Lung (tissue), 12 donors: Measurements from ENCODE around the gene TAS2R30. TPM values are rescaled to one million over a fixed set of nuclear protein-coding genes. Genes with fewer than 3 reads are reported as not detected.
"Not testable (repeated sequence)": the region's sequence is repeated elsewhere in the genome, so short reads cannot be mapped to it uniquely, and the experiment has no call there.

Experiments used
- ATAC-seq: fragments of 200-7000 bp; cut with Tn5 transposase; one replicate; pipeline ENCODE4 v1.9.1; 2020; ENCODE audit warnings: moderate number of reproducible peaks; ENCODE audit not compliant: insufficient read depth, low FRiP score
- DNase-seq, 3 donors: peaks; one replicate each; pipeline ENCODE4 v3.0.0-alpha.2; 2013 to 2017
- H3K27ac ChIP-seq, 2 donors: one replicate each; pipeline ENCODE4 v1.5.1; 2013; ENCODE audit warnings: mild to moderate bottlenecking in 2 of 2, moderate library complexity in 2 of 2, control low read depth in 1 of 2, inconsistent platforms in 1 of 2, low read depth in 1 of 2, low read length in 1 of 2
- H3K27me3 ChIP-seq, 3 donors: one replicate each; pipeline ENCODE4 v1.5.1; 2013; ENCODE audit warnings: low read length in 2 of 3; ENCODE audit not compliant: control insufficient read depth in 3 of 3, insufficient read depth in 3 of 3
- H3K36me3 ChIP-seq, 4 donors: one replicate each; pipeline ENCODE4 v1.5.1; 2013; ENCODE audit warnings: low read length in 4 of 4, mild to moderate bottlenecking in 1 of 4, moderate library complexity in 1 of 4; ENCODE audit not compliant: control insufficient read depth in 4 of 4, insufficient read depth in 4 of 4
- H3K4me1 ChIP-seq, 5 donors: one replicate each; pipeline ENCODE4 v1.5.1; 2013; ENCODE audit warnings: low read length in 5 of 5, mild to moderate bottlenecking in 2 of 5, moderate library complexity in 1 of 5; ENCODE audit not compliant: control insufficient read depth in 5 of 5, insufficient read depth in 5 of 5
- H3K4me3 ChIP-seq: one replicate; pipeline ENCODE4 v1.5.1; 2013; ENCODE audit warnings: mild to moderate bottlenecking, control low read depth, moderate library complexity
- H3K9ac ChIP-seq, 2 donors: one replicate each; pipeline ENCODE4 v1.5.1; 2013; ENCODE audit warnings: low read length in 2 of 2, control low read depth in 1 of 2; ENCODE audit not compliant: insufficient read depth in 1 of 2
- H3K9me3 ChIP-seq, 4 donors: one replicate each; pipeline ENCODE4 v1.5.1; 2013; ENCODE audit warnings: low read length in 3 of 4, mild to moderate bottlenecking in 1 of 4, moderate library complexity in 1 of 4; ENCODE audit not compliant: control insufficient read depth in 4 of 4, insufficient read depth in 3 of 4
- CTCF ChIP-seq: IDR thresholded peaks from 2 replicates; pipeline ENCODE4 v1.5.1; 2012; ENCODE audit warnings: mild to moderate bottlenecking; ENCODE audit errors: control extremely low read depth, extremely low read depth
- WGBS, 2 donors: extraction: QIAGEN DNeasy Blood & Tissue Kit; methylation state at CpG; one replicate each; pipeline ENCODE4 v1.1.7; 2013; 5-methylcytosine and 5-hydroxymethylcytosine counted together
- polyA plus RNA-seq, 2 donors: library from polyadenylated mRNA; stranded (reverse); fragments of 200-250 nt; gene quantifications; one replicate each; pipeline ENCODE4 v1.2.1, GENCODE V29; 2013
- total RNA-seq, 2 donors: library from RNA; depleted of rRNA in 1 of 2; stranded (reverse); fragments of >200 nt in 1 of 2; gene quantifications; one replicate each; pipeline ENCODE4 v1.2.1, GENCODE V29; 2014 to 2021
- donor health status: control.
- donor health status: control.
- donor health status: Bipolar disorder and iron deficiency.
- donor health status: healthy.
- donor health status: DM: yes; HTN: yes; CAD: no.

The TAS2R30 gene
- total and polyA plus RNA-seq, 4 donors, result 0.12 to 40.4 (median 3.5) TPM; not detected in 1

- DNase-seq (no peak), ATAC-seq (no peak)
- Histone ChIP-seq H3K9ac (no peak overlapping the region), H3K4me3 (no peak overlapping the region), H3K27ac (no peak overlapping the region), H3K4me1 (no peaks in the 10 kb centered on the region), H3K36me3 (peaks cover 0 to 5% (median 1%) of the 10 kb centered on the region in 4 donors), H3K9me3 (peaks cover 0 to 9% (median 2%) of the 10 kb centered on the region in 4 donors), H3K27me3 (no peaks in the 10 kb centered on the region)
- no peak for TF ChIP-seq CTCF
- WGBS, 2 donors, result 90 to 93% methylated on average over 2 of the region's 2 CpGs
Observed at GRCh38 chr12:11108862-11109261, 25.6 kb downstream of the TAS2R30 start.

- WGBS, 2 donors, result 89 to 97% methylated on average over 1 of the region's 1 CpG
- Histone ChIP-seq H3K27ac (no peak overlapping the region), H3K4me3 (no peak overlapping the region), H3K9me3 (peaks cover 0 to 9% (median 2%) of the 10 kb centered on the region in 4 donors), H3K4me1 (no peaks in the 10 kb centered on the region), H3K36me3 (peaks cover 0 to 5% (median 1%) of the 10 kb centered on the region in 4 donors), H3K27me3 (no peaks in the 10 kb centered on the region), H3K9ac (no peak overlapping the region)
- ATAC-seq (no peak), DNase-seq (no peak)
- no peak for TF ChIP-seq CTCF
Observed at GRCh38 chr12:11107719-11108118, 26.7 kb downstream of the TAS2R30 start.

GRCh38 chr12:11106288-11106687, 28.2 kb downstream of the TAS2R30 start:
- Histone ChIP-seq H3K27ac (no peak overlapping the region), H3K4me3 (no peak overlapping the region), H3K9me3 (peaks cover 0 to 8% (median 2%) of the 10 kb centered on the region in 4 donors), H3K4me1 (no peaks in the 10 kb centered on the region), H3K27me3 (no peaks in the 10 kb centered on the region), H3K36me3 (peaks cover 0 to 5% (median 1%) of the 10 kb centered on the region in 4 donors), H3K9ac (no peak overlapping the region)
- ATAC-seq, result no peak
- DNase-seq, result no peak
- no peak for TF ChIP-seq CTCF
- WGBS, 2 donors, result 89 to 92% methylated on average over 2 of the region's 2 CpGs

GRCh38 chr12:11105546-11105945, 28.9 kb downstream of the TAS2R30 start:
- peaks cover 0 to 5% (median 1%) of the 10 kb centered on the region in 4 donors for H3K36me3 ChIP-seq
- H3K27me3 ChIP-seq, result no peaks in the 10 kb centered on the region
- 63 to 71% methylated on average over 2 of the region's 2 CpGs for WGBS, 2 donors
- no peak for DNase-seq
- no peak for TF ChIP-seq CTCF
- no peak for ATAC-seq
- no peak overlapping the region for H3K27ac ChIP-seq
- no peaks in the 10 kb centered on the region for H3K4me1 ChIP-seq
- peaks cover 0 to 5% (median 1%) of the 10 kb centered on the region in 4 donors for H3K9me3 ChIP-seq
- no peak overlapping the region for H3K9ac ChIP-seq
- no peak overlapping the region for H3K4me3 ChIP-seq

- not testable (repeated sequence) for ATAC-seq, H3K27me3 ChIP-seq, DNase-seq, H3K9me3 ChIP-seq, H3K27ac ChIP-seq, H3K9ac ChIP-seq, H3K4me3 ChIP-seq, H3K36me3 ChIP-seq, H3K4me1 ChIP-seq
- no CpG with 5 or more reads among the region's 2 CpGs for WGBS, 2 donors
Observed at GRCh38 chr12:11094910-11095309, 39.5 kb downstream of the TAS2R30 start.
